22Rv1 (cell line): Measurements from ENCODE around the gene SLC2A4RG.

Experiments
- CTCF ChIP-seq: fragments of 450-650 bp; IDR thresholded peaks from 2 replicates; pipeline ENCODE4 v1.5.1; 2017; ENCODE audit warnings: mild to moderate bottlenecking
- ZFX ChIP-seq: fragments of 450-650 bp; IDR thresholded peaks from 2 replicates; pipeline ENCODE4 v1.6.1; 2017; ENCODE audit warnings: antibody characterized with exemption, borderline replicate concordance

- TF ChIP-seq CTCF (no peak), ZFX (no peak)
Measured at GRCh38 chr20:63694584-63695423, 44.8 kb upstream of the SLC2A4RG start.
